HepG2 (cell line): ENCODE data around the gene VEZF1. TPM values are rescaled to one million over a fixed set of nuclear protein-coding genes. Genes with fewer than 3 reads are reported as not detected.

Source experiments
- CCAR2 ChIP-seq: fragments of 200-400 bp; formaldehyde crosslinking; optimal IDR thresholded peaks from 2 replicates; pipeline ENCODE3; 2018; ENCODE audit warnings: low read depth, mild to moderate bottlenecking, low read length, moderate library complexity
- CEBPB ChIP-seq: IDR thresholded peaks from 2 replicates; pipeline ENCODE4 v1.6.1; 2011; ENCODE audit warnings: low read depth, low read length, improper control_type of control experiment, borderline replicate concordance
- FIP1L1 ChIP-seq: fragments of 200-400 bp; formaldehyde crosslinking; IDR thresholded peaks from 2 replicates; pipeline ENCODE4 v1.6.1; 2018; ENCODE audit warnings: low read depth, mild to moderate bottlenecking, low read length, moderate library complexity, borderline replicate concordance; ENCODE audit not compliant: insufficient read depth
- FUBP1 ChIP-seq: sonication (generic); formaldehyde crosslinking; IDR thresholded peaks from 2 replicates; pipeline ENCODE4 v1.5.1; 2020; ENCODE audit warnings: missing genetic modification reagents, mild to moderate bottlenecking, borderline replicate concordance
- GZF1 ChIP-seq: sonication (generic); formaldehyde crosslinking; IDR thresholded peaks from 2 replicates; pipeline ENCODE4 v1.5.1; 2020; ENCODE audit warnings: mild to moderate bottlenecking, missing genetic modification reagents
- HMG20A ChIP-seq: IDR thresholded peaks from 2 replicates; pipeline ENCODE4 v1.6.1; 2016; ENCODE audit warnings: borderline replicate concordance
- KDM5A ChIP-seq: fragments of 200-600 bp; sonication (generic); IDR thresholded peaks from 2 replicates; pipeline ENCODE4 v1.7.0; 2018; ENCODE audit warnings: antibody characterized with exemption, mild to moderate bottlenecking, low read length, borderline replicate concordance
- PCBP2 ChIP-seq: fragments of 200-400 bp; formaldehyde crosslinking; optimal IDR thresholded peaks from 2 replicates; pipeline ENCODE3; 2018; ENCODE audit warnings: low read length, low read depth; ENCODE audit not compliant: poor library complexity, severe bottlenecking
- POLR2AphosphoS2 ChIP-seq: IDR thresholded peaks from 2 replicates; pipeline ENCODE4 v1.6.1; 2011; ENCODE audit warnings: low read depth, low read length, improper control_type of control experiment
- ZBTB26 ChIP-seq: IDR thresholded peaks from 2 replicates; pipeline ENCODE4 v1.6.1; 2016; ENCODE audit warnings: missing compliant biosample characterization, missing genetic modification reagents, borderline replicate concordance
- ZNF256 ChIP-seq: sonication (generic); formaldehyde crosslinking; conservative IDR thresholded peaks from 2 replicates; pipeline ENCODE4 v1.4.0; 2020; ENCODE audit warnings: missing genetic modification reagents
- ZNF562 ChIP-seq: sonication (generic); formaldehyde crosslinking; IDR thresholded peaks from 2 replicates; pipeline ENCODE4 v1.8.0; 2022; ENCODE audit warnings: missing genetic modification reagents, borderline replicate concordance
- ZNF605 ChIP-seq: sonication (generic); formaldehyde crosslinking; IDR thresholded peaks from 2 replicates; pipeline ENCODE4 v1.8.0; 2022; ENCODE audit warnings: mild to moderate bottlenecking, missing genetic modification reagents
- ZNF614 ChIP-seq: IDR thresholded peaks from 2 replicates; pipeline ENCODE4 v1.6.1; 2018; ENCODE audit warnings: missing biosample characterization, missing genetic modification reagents, inconsistent platforms, borderline replicate concordance
- polyA plus RNA-seq, 8 experiments: library from polyadenylated mRNA; depleted of rRNA in 3 of 8; stranded (reverse) in 7 of 8; unstranded in 1 of 8; fragments of >200 nt; fragmentation: Illumina TruSeq in 4 of 8; extraction: Trizol in 4 of 8; gene quantifications; 2 replicates each; pipeline versions ENCODE4 v1.2.1 to v1.2.3, GENCODE V29; 2011 to 2016; ENCODE audit warnings: low read depth in 4 of 8, missing spikeins in 1 of 8, mixed read lengths in 1 of 8; ENCODE audit not compliant: insufficient read depth in 1 of 8
- total RNA-seq, 5 experiments: library from RNA; depleted of rRNA; stranded (reverse); fragments of >200 nt; fragmentation: Illumina TruSeq; extraction: Trizol; gene quantifications; 2 replicates each; pipeline ENCODE4 v1.2.3, GENCODE V29; 2016; ENCODE audit warnings: low read depth in 1 of 5
- TF ChIP-seq, protein P1 (sequence below): sonication (generic); formaldehyde crosslinking; IDR thresholded peaks from 2 replicates; pipeline ENCODE4 v1.5.0; 2020; ENCODE audit warnings: missing genetic modification reagents
- TF ChIP-seq, protein P2 (sequence below), 2 experiments: sonication (generic) in 1 of 2; formaldehyde crosslinking in 1 of 2; IDR thresholded peaks; 2 replicates each; pipeline versions ENCODE4 v1.4.0 to v1.6.1; 2016 to 2020; ENCODE audit warnings: borderline replicate concordance in 1 of 2, low read depth in 1 of 2, mild to moderate bottlenecking in 1 of 2, missing genetic modification reagents in 1 of 2
- TF ChIP-seq, protein P3 (sequence below): sonication (generic); formaldehyde crosslinking; conservative IDR thresholded peaks from 2 replicates; pipeline ENCODE4 v1.4.0; 2020; ENCODE audit warnings: missing genetic modification reagents

VEZF1 gene
- total and polyA plus RNA-seq, 2 of the 13 experiments (the other 11 are each of a cell fraction or from before 2014, with no cell fraction given), result 45.9 to 49.7 TPM

DNA sequence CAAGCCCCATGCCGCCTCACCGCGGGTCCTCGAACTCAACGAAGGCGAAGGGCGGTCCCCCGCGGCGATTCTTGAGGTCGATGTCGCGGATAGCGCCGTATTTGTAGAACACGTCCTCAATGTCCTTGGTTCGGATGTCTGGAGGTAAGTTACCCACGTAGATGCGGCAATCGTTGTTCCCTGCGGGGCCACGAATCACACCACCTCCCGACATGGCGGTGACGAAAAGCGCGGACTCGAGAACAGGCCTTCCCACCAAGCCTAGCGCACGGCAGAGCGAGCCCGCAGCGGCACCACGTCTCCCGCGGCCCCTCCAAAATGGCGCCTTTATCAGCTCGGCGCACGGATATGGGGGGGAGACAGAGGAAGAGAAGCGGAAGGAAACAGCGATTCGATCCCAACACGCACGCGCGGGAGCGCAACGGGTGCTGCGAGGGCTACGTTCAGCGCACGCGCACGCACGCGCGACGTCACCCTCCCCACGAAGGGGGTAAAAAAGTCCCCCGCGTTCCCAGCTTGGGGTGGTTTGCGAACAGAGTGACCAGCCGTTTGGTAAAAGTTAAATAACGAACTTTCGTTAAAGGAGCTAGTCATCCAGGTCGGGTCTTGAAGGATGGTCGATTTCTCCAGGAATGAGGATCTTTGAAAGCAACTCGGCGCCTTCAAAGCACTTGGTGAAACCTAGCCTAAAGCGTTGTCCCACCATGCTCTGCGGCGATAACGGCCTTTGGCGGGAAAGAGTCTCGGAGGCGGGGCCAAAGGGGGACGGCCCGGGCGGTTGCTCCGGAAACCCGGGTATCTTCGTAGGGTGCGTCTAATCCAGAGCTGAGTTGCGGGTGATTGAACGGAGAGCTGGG is 19.1 kb upstream of the VEZF1 start, which contains the start of gene SRSF1 (continued):
- TF ChIP-seq PCBP2 (no peak), FUBP1 (CRISPR knock-in tag) (0 out of 2 replicates have a peak, but pooled peaks have one; percentile 65), ZNF605 (CRISPR knock-in tag) (peak; percentile 98), ZBTB26 (peak; percentile 64), ZNF562 (peak; percentile 73; the same call in 1 of the 2 replicates), KDM5A (peak; percentile 85; the same call in 1 of the 2 replicates), POLR2AphosphoS2 (peak; percentile 96), ZNF614 (CRISPR knock-in tag) (peak; percentile 72), GZF1 (CRISPR knock-in tag) (peak; percentile 60; the same call in 1 of the 2 replicates), FIP1L1 (peak; percentile 70; the same call in 1 of the 2 replicates), ZNF256 (CRISPR knock-in tag) (peak; percentile 84), CEBPB (no peak), CCAR2 (peak; percentile 88), HMG20A (CRISPR knock-in tag) (no peak)
- TF ChIP-seq, protein P1, sequence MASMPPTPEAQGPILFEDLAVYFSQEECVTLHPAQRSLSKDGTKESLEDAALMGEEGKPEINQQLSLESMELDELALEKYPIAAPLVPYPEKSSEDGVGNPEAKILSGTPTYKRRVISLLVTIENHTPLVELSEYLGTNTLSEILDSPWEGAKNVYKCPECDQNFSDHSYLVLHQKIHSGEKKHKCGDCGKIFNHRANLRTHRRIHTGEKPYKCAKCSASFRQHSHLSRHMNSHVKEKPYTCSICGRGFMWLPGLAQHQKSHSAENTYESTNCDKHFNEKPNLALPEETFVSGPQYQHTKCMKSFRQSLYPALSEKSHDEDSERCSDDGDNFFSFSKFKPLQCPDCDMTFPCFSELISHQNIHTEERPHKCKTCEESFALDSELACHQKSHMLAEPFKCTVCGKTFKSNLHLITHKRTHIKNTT (CRISPR knock-in tag), result 0 out of 2 replicates have a peak, but pooled peaks have one; percentile 54
- TF ChIP-seq, protein P2, sequence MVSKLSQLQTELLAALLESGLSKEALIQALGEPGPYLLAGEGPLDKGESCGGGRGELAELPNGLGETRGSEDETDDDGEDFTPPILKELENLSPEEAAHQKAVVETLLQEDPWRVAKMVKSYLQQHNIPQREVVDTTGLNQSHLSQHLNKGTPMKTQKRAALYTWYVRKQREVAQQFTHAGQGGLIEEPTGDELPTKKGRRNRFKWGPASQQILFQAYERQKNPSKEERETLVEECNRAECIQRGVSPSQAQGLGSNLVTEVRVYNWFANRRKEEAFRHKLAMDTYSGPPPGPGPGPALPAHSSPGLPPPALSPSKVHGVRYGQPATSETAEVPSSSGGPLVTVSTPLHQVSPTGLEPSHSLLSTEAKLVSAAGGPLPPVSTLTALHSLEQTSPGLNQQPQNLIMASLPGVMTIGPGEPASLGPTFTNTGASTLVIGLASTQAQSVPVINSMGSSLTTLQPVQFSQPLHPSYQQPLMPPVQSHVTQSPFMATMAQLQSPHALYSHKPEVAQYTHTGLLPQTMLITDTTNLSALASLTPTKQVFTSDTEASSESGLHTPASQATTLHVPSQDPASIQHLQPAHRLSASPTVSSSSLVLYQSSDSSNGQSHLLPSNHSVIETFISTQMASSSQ (IDR thresholded peaks at IDR 0.05; ENCODE audit: low read depth), result peak; percentile 45; the same call in 1 of the 2 replicates
- TF ChIP-seq, protein P2 (CRISPR knock-in tag; IDR thresholded peaks at IDR 0.05; ENCODE audit: borderline replicate concordance), result no peak; the same call in 1 of the 2 replicates
- TF ChIP-seq, protein P3, sequence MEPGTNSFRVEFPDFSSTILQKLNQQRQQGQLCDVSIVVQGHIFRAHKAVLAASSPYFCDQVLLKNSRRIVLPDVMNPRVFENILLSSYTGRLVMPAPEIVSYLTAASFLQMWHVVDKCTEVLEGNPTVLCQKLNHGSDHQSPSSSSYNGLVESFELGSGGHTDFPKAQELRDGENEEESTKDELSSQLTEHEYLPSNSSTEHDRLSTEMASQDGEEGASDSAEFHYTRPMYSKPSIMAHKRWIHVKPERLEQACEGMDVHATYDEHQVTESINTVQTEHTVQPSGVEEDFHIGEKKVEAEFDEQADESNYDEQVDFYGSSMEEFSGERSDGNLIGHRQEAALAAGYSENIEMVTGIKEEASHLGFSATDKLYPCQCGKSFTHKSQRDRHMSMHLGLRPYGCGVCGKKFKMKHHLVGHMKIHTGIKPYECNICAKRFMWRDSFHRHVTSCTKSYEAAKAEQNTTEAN, result peak; percentile 93
